HG02571 (cell line): ENCODE results near the gene ERC2.

Experiments
- ATAC-seq: cut with Tn5 transposase; IDR thresholded peaks from one replicate; pipeline ENCODE4 v1.9.1; 2021; ENCODE audit warnings: mild to moderate bottlenecking, moderate library complexity; ENCODE audit not compliant: unreplicated experiment

Gene ERC2

GRCh38 chr3:56197259-56197965, 270.9 kb downstream of the ERC2 start:
- ATAC-seq: no peak

DNA sequence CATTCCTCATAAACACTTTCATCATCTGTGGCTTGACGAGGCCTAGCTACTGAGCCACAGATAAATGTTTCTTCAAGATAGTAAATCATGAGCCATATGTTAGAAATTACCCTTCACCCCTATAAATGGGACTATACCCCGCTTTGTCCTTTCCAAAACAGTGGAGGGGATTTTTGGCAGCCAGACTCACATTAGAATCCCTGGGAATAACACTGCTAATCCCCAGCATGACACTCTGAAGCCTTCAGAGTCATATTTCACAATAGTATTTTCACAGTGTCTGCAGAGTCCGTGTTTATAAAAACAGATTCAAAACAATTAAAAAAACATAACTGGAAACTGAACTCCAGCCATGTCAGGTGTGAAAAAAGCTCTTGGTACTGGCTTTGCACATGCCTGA, 271.6 kb downstream of the ERC2 start:
- ATAC-seq: no peak

DNA sequence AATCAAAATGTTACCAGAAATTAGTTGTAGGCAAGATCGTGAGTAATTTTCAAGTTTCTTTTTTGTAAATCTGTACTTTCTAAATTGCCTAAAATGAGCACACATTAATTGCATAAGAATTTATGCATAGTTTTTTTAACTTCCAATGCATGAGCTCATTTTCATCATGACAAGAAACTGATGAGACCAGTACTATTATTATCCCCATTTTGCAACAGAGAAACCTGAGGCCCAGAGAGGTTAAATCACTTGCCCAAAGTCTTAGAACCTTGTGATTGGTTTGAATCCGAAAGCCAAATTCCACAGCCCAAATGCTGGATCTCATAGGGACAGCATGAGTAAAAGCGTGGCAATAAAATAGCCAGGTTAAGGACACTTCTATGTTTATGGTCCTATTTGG, 274.7 kb downstream of the ERC2 start:
- no peak for ATAC-seq

DNA sequence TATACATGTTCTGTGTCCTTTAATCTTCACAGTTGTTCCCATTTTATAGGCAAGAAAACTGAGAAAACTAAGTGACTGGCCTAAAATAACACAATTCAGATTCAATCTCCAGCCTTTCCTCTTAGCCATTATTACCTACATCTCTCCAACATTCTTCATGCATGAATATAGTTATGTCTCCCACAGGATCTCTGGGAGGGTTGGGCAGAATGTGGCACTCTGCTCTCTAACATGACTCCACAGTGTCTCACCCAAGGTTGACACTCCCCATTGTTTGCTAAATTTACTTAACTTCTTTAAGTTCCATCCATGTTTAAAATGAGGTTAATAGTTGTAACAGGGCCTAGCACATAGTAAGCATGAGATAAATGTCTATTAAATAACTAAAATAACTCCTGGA, 276.3 kb downstream of the ERC2 start:
- no peak for ATAC-seq

DNA sequence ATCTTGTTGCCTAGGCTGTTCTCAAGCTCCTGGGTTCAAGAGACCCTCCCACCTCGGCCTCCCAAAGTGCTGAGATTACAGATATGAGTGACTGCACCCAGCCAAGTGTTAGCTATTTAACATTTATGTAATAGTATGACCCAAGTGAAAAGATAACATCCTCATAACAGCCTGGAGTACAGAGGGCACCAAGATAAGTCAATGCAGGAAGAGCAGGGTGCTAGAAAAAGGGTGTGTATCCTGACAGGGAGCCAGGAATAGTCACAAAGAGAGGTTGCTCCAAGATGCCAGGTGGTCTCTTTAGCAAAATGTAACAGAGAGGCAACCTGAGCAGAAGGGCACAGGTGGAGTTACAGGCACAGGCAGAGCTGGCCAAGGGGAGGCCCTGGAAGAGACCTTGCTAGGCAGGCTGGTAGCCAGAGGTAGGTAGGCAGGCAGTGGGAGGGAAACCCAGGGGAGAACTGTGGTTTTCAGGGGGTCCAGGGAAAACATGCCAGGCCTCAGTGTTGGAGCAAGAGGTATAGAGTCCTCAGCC, 277.4 kb downstream of the ERC2 start:
- ATAC-seq: no peak

DNA sequence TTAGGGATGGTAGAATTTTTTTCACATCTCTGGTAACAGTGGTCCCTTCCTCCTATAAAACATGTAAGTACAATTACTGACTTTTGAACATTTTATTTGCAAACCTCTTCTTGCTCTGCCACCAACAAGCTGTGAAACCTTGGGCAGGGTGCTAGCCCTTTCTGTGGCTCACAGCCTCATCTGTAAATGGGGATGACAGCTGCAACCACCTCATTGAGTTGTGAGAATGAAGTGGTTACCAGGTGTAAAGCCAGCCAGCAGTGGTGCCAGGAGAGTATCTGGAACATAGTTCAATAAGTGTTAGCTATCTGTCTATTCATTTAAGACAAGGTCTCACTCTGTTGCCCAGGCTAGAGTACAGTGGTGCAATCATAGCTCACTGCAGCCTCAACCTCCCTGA, 278.1 kb downstream of the ERC2 start:
- ATAC-seq: no peak

- no peak for ATAC-seq
Measured at GRCh38 chr3:56189536-56189935, 278.7 kb downstream of the ERC2 start.

DNA sequence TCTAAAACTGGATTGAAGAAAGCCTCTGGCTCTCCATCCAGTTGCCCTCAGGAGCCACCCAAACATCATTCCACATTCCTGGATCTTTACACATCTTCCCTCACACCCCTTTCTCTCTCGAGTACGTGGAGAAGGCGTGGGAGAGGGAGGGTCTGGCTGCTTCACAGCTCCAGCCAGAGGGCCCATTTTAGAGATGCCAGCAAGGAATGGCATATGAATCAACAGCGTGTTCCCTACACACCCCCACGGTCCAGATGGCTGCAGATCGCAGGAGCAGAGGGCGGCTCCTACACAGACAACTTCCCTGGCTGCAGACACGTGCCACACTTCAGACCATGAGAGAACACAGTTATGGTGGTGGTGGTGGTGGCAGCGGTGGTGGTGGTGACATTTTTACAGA, 280.1 kb downstream of the ERC2 start:
- no peak for ATAC-seq

DNA sequence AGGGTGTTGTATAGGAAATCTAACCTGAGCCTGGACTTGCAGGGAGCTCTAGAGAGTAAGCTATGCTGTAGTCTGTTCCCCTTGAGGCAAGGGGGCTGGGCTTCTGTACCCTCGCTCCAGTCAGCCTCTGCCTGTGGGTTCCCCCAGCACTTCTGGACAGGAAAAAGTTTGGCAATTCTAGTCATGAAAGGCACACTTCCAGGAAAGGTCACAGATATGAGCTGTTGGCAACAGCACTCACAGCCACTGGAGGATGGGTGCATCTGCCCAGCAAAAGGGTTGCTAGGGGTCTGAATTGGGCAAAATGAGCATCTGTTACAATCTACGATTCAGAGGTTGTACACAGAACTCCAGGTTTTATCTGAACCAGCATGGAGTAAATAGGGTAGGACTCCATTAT, 281.2 kb downstream of the ERC2 start:
- no peak for ATAC-seq

- no peak for ATAC-seq
Measured at GRCh38 chr3:56185827-56186226, 282.4 kb downstream of the ERC2 start.

- no peak for ATAC-seq
Measured at GRCh38 chr3:56183529-56183928, 284.7 kb downstream of the ERC2 start.

- no peak for ATAC-seq
Measured at GRCh38 chr3:56180433-56180832, 287.8 kb downstream of the ERC2 start.

DNA sequence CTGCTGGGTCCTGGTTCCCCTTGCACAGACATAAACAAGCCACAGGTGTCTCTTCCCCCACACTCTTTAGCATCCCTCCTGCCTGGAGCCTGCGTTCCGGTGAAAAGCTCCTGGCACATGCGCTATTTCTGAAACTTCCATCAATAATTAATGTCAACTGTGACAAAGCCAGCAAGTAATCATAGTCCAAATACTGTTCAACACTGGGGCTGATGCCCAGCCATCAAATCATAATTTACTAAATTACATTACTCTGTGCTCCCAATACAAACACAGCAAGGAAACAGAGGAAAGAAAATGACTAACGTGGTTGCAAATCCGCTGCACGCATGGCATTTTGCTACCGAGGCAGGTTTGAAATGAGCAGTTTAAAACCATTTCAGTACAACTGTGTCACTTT, 294.7 kb downstream of the ERC2 start:
- ATAC-seq: no peak

GRCh38 chr3:56164436-56164835, 303.8 kb downstream of the ERC2 start:
- no peak for ATAC-seq

- ATAC-seq: no peak
Measured at GRCh38 chr3:56157693-56158362, 310.4 kb downstream of the ERC2 start.

DNA sequence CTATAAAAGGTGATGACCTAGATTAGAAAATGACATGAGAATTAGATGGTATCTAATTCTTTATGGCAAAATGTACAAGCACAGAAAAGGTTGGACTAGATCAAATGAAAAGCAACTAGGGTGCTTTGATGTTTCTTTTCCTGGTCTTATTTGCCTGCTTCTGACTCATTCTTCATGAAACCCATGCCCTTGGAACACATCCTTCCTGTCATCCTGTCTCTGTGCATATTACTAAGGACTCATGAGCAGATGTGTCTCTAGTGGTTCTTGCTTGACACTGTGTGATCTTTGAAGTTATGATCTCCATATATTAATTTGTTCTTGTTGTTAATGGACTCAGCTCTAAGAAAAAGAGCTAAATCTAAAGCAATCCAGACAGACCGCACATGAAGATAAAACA, 314.0 kb downstream of the ERC2 start:
- no peak for ATAC-seq

DNA sequence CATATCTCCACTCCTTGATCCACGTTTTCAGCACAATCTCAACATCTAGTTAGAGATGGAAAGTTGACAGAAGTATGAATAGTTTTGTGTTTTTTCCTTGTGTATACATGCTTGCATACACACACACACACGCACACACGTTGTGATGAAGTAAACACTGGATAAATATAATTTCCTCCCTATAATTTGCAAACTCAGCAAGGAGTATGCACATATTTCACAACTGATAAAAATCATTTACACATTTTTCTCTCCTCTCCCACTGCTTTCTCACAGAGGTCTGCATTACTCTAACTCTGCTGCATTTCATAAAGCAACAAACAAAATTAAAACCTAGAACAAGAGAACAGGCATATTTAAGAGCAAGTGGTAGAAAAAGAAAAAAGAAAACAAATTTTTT, 320.9 kb downstream of the ERC2 start:
- no peak for ATAC-seq

GRCh38 chr3:56145410-56145809, 322.9 kb downstream of the ERC2 start:
- ATAC-seq: no peak

DNA sequence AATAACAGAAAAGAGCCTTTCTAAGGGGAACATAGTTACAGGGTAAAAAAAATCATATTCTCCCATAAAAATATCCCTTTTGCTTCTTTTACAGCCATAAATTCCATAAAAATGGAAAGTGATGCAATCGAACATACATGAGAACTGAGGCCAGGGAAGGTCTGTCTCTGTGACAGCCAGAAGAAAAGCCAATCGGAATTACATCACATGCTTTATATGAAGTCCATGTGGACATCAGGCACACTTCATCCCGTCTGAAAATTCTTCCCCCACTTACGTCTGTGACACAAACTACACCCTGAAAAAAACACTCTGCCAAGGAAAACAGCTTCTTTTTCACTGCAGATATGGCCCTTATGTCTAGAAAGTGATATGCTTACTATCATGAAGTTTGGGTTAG, 323.5 kb downstream of the ERC2 start:
- ATAC-seq: no peak

GRCh38 chr3:56137415-56137814, 330.9 kb downstream of the ERC2 start:
- no peak for ATAC-seq

GRCh38 chr3:56136514-56136913, 331.8 kb downstream of the ERC2 start:
- no peak for ATAC-seq

DNA sequence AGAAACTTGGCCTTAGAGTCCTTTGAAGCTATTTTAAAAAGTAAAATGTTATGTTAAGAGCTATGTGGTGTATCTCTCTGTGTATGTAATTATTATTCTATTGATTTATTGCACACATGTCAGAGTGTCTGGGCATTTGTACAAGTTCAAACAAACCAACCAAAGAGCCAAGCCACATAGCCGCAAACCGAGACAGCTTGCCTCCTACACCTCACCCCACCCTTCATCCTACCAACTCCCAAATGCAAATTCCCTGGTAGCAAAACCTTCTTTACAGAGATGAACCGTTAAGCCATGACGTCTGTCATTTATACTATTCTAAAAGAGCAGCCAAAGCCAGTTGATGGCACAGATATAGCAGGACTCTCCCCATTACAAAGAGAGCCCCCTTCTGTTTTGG, 332.3 kb downstream of the ERC2 start:
- no peak for ATAC-seq

DNA sequence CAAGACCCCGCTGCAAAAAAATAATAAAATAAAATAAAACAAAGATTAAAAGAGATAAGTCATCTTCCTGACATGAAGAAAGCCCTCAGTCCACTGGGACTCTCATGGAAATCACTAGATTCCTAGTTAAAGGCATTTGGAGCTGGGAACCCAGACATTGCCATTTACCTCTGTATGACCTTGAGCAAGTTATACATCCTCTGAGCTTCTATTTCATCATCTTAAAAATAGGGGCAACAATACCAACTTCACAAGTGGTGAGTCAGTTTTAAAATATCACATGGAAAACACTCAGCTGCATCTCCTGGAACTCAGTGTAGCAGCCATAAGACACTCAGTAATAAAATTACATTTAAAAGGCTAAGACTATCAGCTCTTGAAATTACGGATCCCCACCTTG, 334.8 kb downstream of the ERC2 start:
- ATAC-seq: no peak
